ENCODE measurements around the gene CHL1.

DNA sequence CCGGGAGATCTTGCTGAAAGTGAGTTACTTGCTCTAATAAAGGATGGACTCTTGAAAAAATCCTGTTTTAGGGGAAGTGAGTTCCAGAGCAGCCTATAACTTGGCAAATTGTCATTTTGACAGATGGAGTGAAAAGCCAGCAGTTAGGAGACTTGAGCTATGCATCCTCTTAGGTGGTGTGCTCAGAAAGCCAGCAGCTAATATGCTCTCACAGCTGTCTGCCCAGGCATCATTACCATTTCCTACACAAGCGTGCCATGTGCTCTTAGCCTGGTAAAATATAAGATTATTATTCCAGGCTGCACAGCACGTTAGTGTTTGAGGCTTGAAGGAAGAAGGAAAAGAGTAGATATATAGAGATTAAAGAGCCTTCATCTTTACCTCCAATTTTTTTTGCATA, 151.0 kb downstream of the CHL1 start:
- TF ChIP-seq, protein P1, sequence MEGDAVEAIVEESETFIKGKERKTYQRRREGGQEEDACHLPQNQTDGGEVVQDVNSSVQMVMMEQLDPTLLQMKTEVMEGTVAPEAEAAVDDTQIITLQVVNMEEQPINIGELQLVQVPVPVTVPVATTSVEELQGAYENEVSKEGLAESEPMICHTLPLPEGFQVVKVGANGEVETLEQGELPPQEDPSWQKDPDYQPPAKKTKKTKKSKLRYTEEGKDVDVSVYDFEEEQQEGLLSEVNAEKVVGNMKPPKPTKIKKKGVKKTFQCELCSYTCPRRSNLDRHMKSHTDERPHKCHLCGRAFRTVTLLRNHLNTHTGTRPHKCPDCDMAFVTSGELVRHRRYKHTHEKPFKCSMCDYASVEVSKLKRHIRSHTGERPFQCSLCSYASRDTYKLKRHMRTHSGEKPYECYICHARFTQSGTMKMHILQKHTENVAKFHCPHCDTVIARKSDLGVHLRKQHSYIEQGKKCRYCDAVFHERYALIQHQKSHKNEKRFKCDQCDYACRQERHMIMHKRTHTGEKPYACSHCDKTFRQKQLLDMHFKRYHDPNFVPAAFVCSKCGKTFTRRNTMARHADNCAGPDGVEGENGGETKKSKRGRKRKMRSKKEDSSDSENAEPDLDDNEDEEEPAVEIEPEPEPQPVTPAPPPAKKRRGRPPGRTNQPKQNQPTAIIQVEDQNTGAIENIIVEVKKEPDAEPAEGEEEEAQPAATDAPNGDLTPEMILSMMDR (conservative IDR thresholded peaks at IDR 0.05; ENCODE audit: low read depth in 2 of 2) = no peak
- TF ChIP-seq JUNB (IDR thresholded peaks at IDR 0.05; ENCODE audit: unreplicated experiment) (no peak), CREB1 (CRISPR knock-in tag; IDR thresholded peaks at IDR 0.05; ENCODE audit: low read depth) (no peak), EZH2 (IDR thresholded peaks at IDR 0.05; ENCODE audit: low read depth, unreplicated experiment) (no peak), STAT1 (IDR thresholded peaks at IDR 0.05; ENCODE audit: unreplicated experiment) (no peak), POLR2AphosphoS5 (IDR thresholded peaks at IDR 0.05; ENCODE audit: low read depth) (no peak), NANOG (IDR thresholded peaks at IDR 0.05; ENCODE audit: borderline replicate concordance) (no peak), EZH2phosphoT487 (IDR thresholded peaks at IDR 0.05; ENCODE audit: unreplicated experiment) (no peak)
- TF ChIP-seq, protein P2, sequence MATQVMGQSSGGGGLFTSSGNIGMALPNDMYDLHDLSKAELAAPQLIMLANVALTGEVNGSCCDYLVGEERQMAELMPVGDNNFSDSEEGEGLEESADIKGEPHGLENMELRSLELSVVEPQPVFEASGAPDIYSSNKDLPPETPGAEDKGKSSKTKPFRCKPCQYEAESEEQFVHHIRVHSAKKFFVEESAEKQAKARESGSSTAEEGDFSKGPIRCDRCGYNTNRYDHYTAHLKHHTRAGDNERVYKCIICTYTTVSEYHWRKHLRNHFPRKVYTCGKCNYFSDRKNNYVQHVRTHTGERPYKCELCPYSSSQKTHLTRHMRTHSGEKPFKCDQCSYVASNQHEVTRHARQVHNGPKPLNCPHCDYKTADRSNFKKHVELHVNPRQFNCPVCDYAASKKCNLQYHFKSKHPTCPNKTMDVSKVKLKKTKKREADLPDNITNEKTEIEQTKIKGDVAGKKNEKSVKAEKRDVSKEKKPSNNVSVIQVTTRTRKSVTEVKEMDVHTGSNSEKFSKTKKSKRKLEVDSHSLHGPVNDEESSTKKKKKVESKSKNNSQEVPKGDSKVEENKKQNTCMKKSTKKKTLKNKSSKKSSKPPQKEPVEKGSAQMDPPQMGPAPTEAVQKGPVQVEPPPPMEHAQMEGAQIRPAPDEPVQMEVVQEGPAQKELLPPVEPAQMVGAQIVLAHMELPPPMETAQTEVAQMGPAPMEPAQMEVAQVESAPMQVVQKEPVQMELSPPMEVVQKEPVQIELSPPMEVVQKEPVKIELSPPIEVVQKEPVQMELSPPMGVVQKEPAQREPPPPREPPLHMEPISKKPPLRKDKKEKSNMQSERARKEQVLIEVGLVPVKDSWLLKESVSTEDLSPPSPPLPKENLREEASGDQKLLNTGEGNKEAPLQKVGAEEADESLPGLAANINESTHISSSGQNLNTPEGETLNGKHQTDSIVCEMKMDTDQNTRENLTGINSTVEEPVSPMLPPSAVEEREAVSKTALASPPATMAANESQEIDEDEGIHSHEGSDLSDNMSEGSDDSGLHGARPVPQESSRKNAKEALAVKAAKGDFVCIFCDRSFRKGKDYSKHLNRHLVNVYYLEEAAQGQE (IDR thresholded peaks at IDR 0.05; ENCODE audit: unreplicated experiment) = no peak
- TF ChIP-seq, protein P3, sequence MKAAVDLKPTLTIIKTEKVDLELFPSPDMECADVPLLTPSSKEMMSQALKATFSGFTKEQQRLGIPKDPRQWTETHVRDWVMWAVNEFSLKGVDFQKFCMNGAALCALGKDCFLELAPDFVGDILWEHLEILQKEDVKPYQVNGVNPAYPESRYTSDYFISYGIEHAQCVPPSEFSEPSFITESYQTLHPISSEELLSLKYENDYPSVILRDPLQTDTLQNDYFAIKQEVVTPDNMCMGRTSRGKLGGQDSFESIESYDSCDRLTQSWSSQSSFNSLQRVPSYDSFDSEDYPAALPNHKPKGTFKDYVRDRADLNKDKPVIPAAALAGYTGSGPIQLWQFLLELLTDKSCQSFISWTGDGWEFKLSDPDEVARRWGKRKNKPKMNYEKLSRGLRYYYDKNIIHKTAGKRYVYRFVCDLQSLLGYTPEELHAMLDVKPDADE (IDR thresholded peaks at IDR 0.05) = no peak
